HepG2 (cell line): ENCODE results near the gene C19orf38. TPM values are rescaled to one million over a fixed set of nuclear protein-coding genes. Genes with fewer than 3 reads are reported as not detected.

Source experiments
- ATF3 ChIP-seq: sonication (generic); formaldehyde crosslinking; IDR thresholded peaks from 2 replicates; pipeline ENCODE4 v1.4.0; 2020; ENCODE audit warnings: missing genetic modification reagents
- ELF1 ChIP-seq: sonication (generic); formaldehyde crosslinking; IDR thresholded peaks from 2 replicates; pipeline ENCODE4 v1.4.0; 2020; ENCODE audit warnings: missing genetic modification reagents
- KAT7 ChIP-seq: IDR thresholded peaks from 2 replicates; pipeline ENCODE4 v1.6.1; 2018; ENCODE audit warnings: borderline replicate concordance, missing compliant biosample characterization
- MLLT10 ChIP-seq: sonication (generic); formaldehyde crosslinking; IDR thresholded peaks from 2 replicates; pipeline ENCODE4 v1.4.0; 2020; ENCODE audit warnings: missing genetic modification reagents
- MXD3 ChIP-seq: IDR thresholded peaks from 2 replicates; pipeline ENCODE4 v1.6.1; 2016; ENCODE audit warnings: mild to moderate bottlenecking, missing biosample characterization, missing genetic modification reagents
- MYNN ChIP-seq: sonication (generic); formaldehyde crosslinking; IDR thresholded peaks from 2 replicates; pipeline ENCODE4 v1.4.0; 2020; ENCODE audit warnings: mild to moderate bottlenecking, low read depth, missing genetic modification reagents
- PTBP1 ChIP-seq: fragments of 200-400 bp; formaldehyde crosslinking; IDR thresholded peaks from 2 replicates; pipeline ENCODE4 v1.6.1; 2018; ENCODE audit warnings: low read length, low read depth; ENCODE audit not compliant: poor library complexity, severe bottlenecking
- REPIN1 ChIP-seq: sonication (generic); formaldehyde crosslinking; IDR thresholded peaks from 2 replicates; pipeline ENCODE4 v1.8.0; 2022; ENCODE audit warnings: missing genetic modification reagents, low read depth, mild to moderate bottlenecking, borderline replicate concordance
- RNF2 ChIP-seq: fragments of 450-650 bp; conservative IDR thresholded peaks from 2 replicates; pipeline ENCODE4 v1.6.1; 2016; ENCODE audit warnings: low read depth
- SMYD3 ChIP-seq: sonication (generic); formaldehyde crosslinking; IDR thresholded peaks from 2 replicates; pipeline ENCODE4 v1.8.1; 2023; ENCODE audit warnings: mild to moderate bottlenecking, missing genetic modification reagents
- ZNF253 ChIP-seq: sonication (generic); formaldehyde crosslinking; IDR thresholded peaks from 2 replicates; pipeline ENCODE4 v1.8.0; 2022; ENCODE audit warnings: mild to moderate bottlenecking, missing genetic modification reagents, borderline replicate concordance
- ZNF292 ChIP-seq: sonication (generic); formaldehyde crosslinking; IDR thresholded peaks from 2 replicates; pipeline ENCODE4 v1.8.1; 2022; ENCODE audit warnings: mild to moderate bottlenecking, low read depth, missing genetic modification reagents, borderline replicate concordance
- ZNF354B ChIP-seq: sonication (generic); formaldehyde crosslinking; IDR thresholded peaks from 2 replicates; pipeline ENCODE4 v1.8.0; 2022; ENCODE audit warnings: mild to moderate bottlenecking, missing genetic modification reagents
- ZNF746 ChIP-seq: sonication (generic); formaldehyde crosslinking; IDR thresholded peaks from 2 replicates; pipeline ENCODE4 v1.8.0; 2022; ENCODE audit warnings: mild to moderate bottlenecking, missing genetic modification reagents
- ZSCAN5A ChIP-seq: sonication (generic); formaldehyde crosslinking; IDR thresholded peaks from 2 replicates; pipeline ENCODE4 v1.8.0; 2022; ENCODE audit warnings: mild to moderate bottlenecking, missing genetic modification reagents, borderline replicate concordance
- polyA plus RNA-seq, 8 experiments: library from polyadenylated mRNA; depleted of rRNA in 3 of 8; stranded (reverse) in 7 of 8; unstranded in 1 of 8; fragments of >200 nt; fragmentation: Illumina TruSeq in 4 of 8; extraction: Trizol in 4 of 8; gene quantifications; 2 replicates each; pipeline versions ENCODE4 v1.2.1 to v1.2.3, GENCODE V29; 2011 to 2016; ENCODE audit warnings: low read depth in 4 of 8, missing spikeins in 1 of 8, mixed read lengths in 1 of 8; ENCODE audit not compliant: insufficient read depth in 1 of 8
- total RNA-seq, 5 experiments: library from RNA; depleted of rRNA; stranded (reverse); fragments of >200 nt; fragmentation: Illumina TruSeq; extraction: Trizol; gene quantifications; 2 replicates each; pipeline ENCODE4 v1.2.3, GENCODE V29; 2016; ENCODE audit warnings: low read depth in 1 of 5
- TF ChIP-seq, protein P1 (sequence below): sonication (generic); formaldehyde crosslinking; IDR thresholded peaks from 2 replicates; pipeline ENCODE4 v1.9.0; 2021; ENCODE audit warnings: missing genetic modification reagents, borderline replicate concordance
- TF ChIP-seq, protein P2 (sequence below): sonication (generic); formaldehyde crosslinking; IDR thresholded peaks from 2 replicates; pipeline ENCODE4 v1.4.0; 2020; ENCODE audit warnings: mild to moderate bottlenecking, missing genetic modification reagents, borderline replicate concordance
- TF ChIP-seq, protein P3 (sequence below): sonication (generic); formaldehyde crosslinking; IDR thresholded peaks from 2 replicates; pipeline ENCODE4 v1.4.0; 2020; ENCODE audit warnings: mild to moderate bottlenecking, missing genetic modification reagents, borderline replicate concordance

Gene C19orf38
- total and polyA plus RNA-seq, 2 of the 13 experiments (the other 11 are each of a cell fraction or from before 2014, with no cell fraction given), result 0.11 TPM; not detected in 1

DNA sequence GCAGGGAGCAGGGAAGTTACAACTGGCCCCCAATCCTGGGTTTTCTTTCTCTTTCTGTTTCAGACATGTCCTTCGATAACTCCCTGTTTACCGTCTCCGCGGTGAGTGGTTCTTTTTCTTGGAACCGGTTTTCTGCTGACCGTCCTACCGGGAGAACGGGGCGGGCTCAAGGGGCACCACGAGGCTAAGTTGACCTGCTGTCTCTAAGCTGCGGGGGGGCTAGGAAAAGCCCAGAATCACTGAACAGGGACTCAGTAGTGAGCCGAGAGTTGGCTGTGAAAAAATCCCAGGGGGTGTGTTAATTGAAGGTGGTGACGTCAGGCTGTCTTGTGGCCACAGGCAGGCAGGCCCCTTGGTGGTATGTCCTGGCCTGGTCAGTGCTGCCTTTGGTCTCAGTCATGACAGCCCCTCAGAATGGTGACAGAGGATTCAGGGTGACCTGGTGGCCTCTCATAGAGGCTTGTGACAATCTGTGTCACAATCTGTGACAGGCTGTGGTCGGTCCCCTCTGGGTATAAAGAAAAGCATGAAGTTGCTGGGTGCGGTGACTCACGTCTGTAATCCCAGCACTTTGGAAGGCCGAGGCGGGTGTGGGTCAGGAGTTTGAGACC, 15.0 kb downstream of the C19orf38 start (continued):
- TF ChIP-seq ELF1 (CRISPR knock-in tag) (no peak), ZNF746 (CRISPR knock-in tag) (no peak), RNF2 (no peak), MXD3 (CRISPR knock-in tag) (no peak), MYNN (no peak), REPIN1 (CRISPR knock-in tag) (no peak), ZNF292 (CRISPR knock-in tag) (peak; percentile 35; the same call in 1 of the 2 replicates), ZNF354B (CRISPR knock-in tag) (no peak), PTBP1 (no peak), ZSCAN5A (no peak), MLLT10 (no peak), SMYD3 (CRISPR knock-in tag) (no peak), ATF3 (CRISPR knock-in tag) (no peak), KAT7 (CRISPR knock-in tag) (no peak), ZNF253 (CRISPR knock-in tag) (no peak)
- TF ChIP-seq, protein P1, sequence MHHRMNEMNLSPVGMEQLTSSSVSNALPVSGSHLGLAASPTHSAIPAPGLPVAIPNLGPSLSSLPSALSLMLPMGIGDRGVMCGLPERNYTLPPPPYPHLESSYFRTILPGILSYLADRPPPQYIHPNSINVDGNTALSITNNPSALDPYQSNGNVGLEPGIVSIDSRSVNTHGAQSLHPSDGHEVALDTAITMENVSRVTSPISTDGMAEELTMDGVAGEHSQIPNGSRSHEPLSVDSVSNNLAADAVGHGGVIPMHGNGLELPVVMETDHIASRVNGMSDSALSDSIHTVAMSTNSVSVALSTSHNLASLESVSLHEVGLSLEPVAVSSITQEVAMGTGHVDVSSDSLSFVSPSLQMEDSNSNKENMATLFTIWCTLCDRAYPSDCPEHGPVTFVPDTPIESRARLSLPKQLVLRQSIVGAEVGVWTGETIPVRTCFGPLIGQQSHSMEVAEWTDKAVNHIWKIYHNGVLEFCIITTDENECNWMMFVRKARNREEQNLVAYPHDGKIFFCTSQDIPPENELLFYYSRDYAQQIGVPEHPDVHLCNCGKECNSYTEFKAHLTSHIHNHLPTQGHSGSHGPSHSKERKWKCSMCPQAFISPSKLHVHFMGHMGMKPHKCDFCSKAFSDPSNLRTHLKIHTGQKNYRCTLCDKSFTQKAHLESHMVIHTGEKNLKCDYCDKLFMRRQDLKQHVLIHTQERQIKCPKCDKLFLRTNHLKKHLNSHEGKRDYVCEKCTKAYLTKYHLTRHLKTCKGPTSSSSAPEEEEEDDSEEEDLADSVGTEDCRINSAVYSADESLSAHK (CRISPR knock-in tag), result no peak
- TF ChIP-seq, protein P2, sequence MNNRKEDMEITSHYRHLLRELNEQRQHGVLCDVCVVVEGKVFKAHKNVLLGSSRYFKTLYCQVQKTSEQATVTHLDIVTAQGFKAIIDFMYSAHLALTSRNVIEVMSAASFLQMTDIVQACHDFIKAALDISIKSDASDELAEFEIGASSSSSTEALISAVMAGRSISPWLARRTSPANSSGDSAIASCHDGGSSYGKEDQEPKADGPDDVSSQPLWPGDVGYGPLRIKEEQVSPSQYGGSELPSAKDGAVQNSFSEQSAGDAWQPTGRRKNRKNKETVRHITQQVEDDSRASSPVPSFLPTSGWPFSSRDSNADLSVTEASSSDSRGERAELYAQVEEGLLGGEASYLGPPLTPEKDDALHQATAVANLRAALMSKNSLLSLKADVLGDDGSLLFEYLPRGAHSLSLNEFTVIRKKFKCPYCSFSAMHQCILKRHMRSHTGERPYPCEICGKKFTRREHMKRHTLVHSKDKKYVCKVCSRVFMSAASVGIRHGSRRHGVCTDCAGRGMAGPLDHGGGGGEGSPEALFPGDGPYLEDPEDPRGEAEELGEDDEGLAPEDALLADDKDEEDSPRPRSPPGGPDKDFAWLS (CRISPR knock-in tag), result no peak
- TF ChIP-seq, protein P3, sequence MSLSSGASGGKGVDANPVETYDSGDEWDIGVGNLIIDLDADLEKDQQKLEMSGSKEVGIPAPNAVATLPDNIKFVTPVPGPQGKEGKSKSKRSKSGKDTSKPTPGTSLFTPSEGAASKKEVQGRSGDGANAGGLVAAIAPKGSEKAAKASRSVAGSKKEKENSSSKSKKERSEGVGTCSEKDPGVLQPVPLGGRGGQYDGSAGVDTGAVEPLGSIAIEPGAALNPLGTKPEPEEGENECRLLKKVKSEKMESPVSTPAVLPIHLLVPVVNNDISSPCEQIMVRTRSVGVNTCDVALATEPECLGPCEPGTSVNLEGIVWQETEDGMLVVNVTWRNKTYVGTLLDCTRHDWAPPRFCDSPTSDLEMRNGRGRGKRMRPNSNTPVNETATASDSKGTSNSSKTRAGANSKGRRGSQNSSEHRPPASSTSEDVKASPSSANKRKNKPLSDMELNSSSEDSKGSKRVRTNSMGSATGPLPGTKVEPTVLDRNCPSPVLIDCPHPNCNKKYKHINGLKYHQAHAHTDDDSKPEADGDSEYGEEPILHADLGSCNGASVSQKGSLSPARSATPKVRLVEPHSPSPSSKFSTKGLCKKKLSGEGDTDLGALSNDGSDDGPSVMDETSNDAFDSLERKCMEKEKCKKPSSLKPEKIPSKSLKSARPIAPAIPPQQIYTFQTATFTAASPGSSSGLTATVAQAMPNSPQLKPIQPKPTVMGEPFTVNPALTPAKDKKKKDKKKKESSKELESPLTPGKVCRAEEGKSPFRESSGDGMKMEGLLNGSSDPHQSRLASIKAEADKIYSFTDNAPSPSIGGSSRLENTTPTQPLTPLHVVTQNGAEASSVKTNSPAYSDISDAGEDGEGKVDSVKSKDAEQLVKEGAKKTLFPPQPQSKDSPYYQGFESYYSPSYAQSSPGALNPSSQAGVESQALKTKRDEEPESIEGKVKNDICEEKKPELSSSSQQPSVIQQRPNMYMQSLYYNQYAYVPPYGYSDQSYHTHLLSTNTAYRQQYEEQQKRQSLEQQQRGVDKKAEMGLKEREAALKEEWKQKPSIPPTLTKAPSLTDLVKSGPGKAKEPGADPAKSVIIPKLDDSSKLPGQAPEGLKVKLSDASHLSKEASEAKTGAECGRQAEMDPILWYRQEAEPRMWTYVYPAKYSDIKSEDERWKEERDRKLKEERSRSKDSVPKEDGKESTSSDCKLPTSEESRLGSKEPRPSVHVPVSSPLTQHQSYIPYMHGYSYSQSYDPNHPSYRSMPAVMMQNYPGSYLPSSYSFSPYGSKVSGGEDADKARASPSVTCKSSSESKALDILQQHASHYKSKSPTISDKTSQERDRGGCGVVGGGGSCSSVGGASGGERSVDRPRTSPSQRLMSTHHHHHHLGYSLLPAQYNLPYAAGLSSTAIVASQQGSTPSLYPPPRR (CRISPR knock-in tag), result no peak
